GM18951 (cell line): ENCODE data around the gene NQO2.
"Not testable (repeated sequence)": the region's sequence is repeated elsewhere in the genome, so short reads cannot be mapped to it uniquely, and the experiment has no call there.

Experiments
- POLR2A ChIP-seq: IDR thresholded peaks from 4 replicates; pipeline ENCODE4 v1.6.1; 2011; ENCODE audit warnings: mild to moderate bottlenecking; ENCODE audit not compliant: insufficient read length, insufficient read depth; ENCODE audit errors: extremely low read depth
- in situ Hi-C: fragments of 300-500 bp; cut with MboI; formaldehyde crosslinking; loops from one replicate; pipeline ENCODE4 v1.12.0; 2022; ENCODE audit warnings: low sequenced_read_pairs, mixed read lengths, inconsistent platforms; ENCODE audit not compliant: unreplicated experiment

NQO2 gene

GRCh38 chr6:3019749-3020320 lies 20.1 kb downstream of the NQO2 start:
- TF ChIP-seq POLR2A, result no peak
- in situ Hi-C loops, result no loop called here

GRCh38 chr6:3020976-3021598 lies 21.4 kb downstream of the NQO2 start:
- in situ Hi-C loops, result not testable (repeated sequence)

- in situ Hi-C loops, result no loop called here
- TF ChIP-seq POLR2A, result no peak
Measured at GRCh38 chr6:3022765-3023662, 23.3 kb downstream of the NQO2 start.

- in situ Hi-C loops, result no loop called here
- TF ChIP-seq POLR2A, result peak; percentile 71
Measured at GRCh38 chr6:3023663-3024483, 24.2 kb downstream of the NQO2 start.

- in situ Hi-C loops, result no loop called here
- no peak for TF ChIP-seq POLR2A
Measured at GRCh38 chr6:3026791-3027626, 27.3 kb downstream of the NQO2 start.

- in situ Hi-C loops, result not testable (repeated sequence)
Measured at GRCh38 chr6:3028156-3028555, 28.5 kb downstream of the NQO2 start.

- no peak for TF ChIP-seq POLR2A
- in situ Hi-C loops, result no loop called here
Measured at GRCh38 chr6:3031857-3032640, 32.4 kb downstream of the NQO2 start.

- in situ Hi-C loops, result no loop called here
- no peak for TF ChIP-seq POLR2A
Measured at GRCh38 chr6:3032986-3033385, 33.3 kb downstream of the NQO2 start.

- in situ Hi-C loops, result no loop called here
- no peak for TF ChIP-seq POLR2A
Measured at GRCh38 chr6:3033652-3034051, 34.0 kb downstream of the NQO2 start.

GRCh38 chr6:3035397-3035796 lies 35.7 kb downstream of the NQO2 start:
- in situ Hi-C loops, result no loop called here
- no peak for TF ChIP-seq POLR2A

GRCh38 chr6:3036861-3037637 lies 37.4 kb downstream of the NQO2 start:
- in situ Hi-C loops, result no loop called here
- no peak for TF ChIP-seq POLR2A
